AG04449 (cell line): ENCODE results near the gene SLX4IP.

Source experiments
- CTCF ChIA-PET: fragments of 350-600 bp; formaldehyde crosslinking; extraction: SDS; loops from one replicate; lab custom pipeline; 2021; ENCODE audit warnings: antibody characterized with exemption; lab: Yijun Ruan, JAX
- POLR2A ChIA-PET: fragments of 400-600, 350-600 bp; formaldehyde crosslinking; extraction: SDS; loops from one replicate; lab custom pipeline; 2020; ENCODE audit warnings: antibody characterized with exemption, inconsistent platforms; lab: Yijun Ruan, JAX
- DNase-seq: peaks from one replicate; pipeline ENCODE4 v3.0.0-alpha.2; 2010; ENCODE audit warnings: low read depth, low spot score
- H3K4me3 ChIP-seq: 2 replicates; pipeline ENCODE4 v1.5.1; 2011; ENCODE audit warnings: low read depth, mild to moderate bottlenecking, control low read depth, low read length
- TF ChIP-seq, protein P1 (sequence below): IDR thresholded peaks from one replicate; pipeline ENCODE4 v1.5.1; 2011; ENCODE audit warnings: mild to moderate bottlenecking, moderate library complexity, low read length, control low read depth, inconsistent platforms; ENCODE audit not compliant: insufficient read depth; ENCODE audit errors: missing control alignments

The SLX4IP gene

DNA sequence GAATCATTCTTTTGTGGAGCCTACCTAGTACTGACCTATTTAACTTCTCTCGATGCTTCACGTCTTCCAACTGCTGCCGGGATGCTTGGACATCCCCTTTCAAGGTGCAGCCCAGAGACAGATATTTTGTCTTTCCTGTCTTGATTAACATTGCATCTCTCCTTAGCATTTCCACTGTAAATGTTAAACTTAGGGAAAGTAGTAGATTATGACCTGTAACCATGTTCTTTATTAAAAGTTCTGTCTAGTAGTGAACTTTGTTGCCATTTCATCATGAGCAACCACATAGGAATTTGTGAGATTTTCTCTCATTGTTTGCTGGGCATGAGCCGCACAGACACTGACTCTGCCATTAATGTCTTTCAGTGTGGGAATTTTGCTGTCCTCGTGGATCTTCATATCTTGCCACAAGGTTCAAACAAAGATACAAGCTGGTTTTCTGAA lies 120.8 kb downstream of the SLX4IP start:
- POLR2A ChIA-PET: no interaction called here
- H3K4me3 ChIP-seq: no peak overlapping the region
- DNase-seq: no peak
- CTCF ChIA-PET: interaction anchor here (0.6 to 3.8 kb wide), 10 partner anchors 9 to 987 kb away, joined by 3 to 18 read pairs (median 4); no protein-coding TSS in a partner anchor
- TF ChIP-seq, protein P1, sequence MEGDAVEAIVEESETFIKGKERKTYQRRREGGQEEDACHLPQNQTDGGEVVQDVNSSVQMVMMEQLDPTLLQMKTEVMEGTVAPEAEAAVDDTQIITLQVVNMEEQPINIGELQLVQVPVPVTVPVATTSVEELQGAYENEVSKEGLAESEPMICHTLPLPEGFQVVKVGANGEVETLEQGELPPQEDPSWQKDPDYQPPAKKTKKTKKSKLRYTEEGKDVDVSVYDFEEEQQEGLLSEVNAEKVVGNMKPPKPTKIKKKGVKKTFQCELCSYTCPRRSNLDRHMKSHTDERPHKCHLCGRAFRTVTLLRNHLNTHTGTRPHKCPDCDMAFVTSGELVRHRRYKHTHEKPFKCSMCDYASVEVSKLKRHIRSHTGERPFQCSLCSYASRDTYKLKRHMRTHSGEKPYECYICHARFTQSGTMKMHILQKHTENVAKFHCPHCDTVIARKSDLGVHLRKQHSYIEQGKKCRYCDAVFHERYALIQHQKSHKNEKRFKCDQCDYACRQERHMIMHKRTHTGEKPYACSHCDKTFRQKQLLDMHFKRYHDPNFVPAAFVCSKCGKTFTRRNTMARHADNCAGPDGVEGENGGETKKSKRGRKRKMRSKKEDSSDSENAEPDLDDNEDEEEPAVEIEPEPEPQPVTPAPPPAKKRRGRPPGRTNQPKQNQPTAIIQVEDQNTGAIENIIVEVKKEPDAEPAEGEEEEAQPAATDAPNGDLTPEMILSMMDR: no peak

DNA sequence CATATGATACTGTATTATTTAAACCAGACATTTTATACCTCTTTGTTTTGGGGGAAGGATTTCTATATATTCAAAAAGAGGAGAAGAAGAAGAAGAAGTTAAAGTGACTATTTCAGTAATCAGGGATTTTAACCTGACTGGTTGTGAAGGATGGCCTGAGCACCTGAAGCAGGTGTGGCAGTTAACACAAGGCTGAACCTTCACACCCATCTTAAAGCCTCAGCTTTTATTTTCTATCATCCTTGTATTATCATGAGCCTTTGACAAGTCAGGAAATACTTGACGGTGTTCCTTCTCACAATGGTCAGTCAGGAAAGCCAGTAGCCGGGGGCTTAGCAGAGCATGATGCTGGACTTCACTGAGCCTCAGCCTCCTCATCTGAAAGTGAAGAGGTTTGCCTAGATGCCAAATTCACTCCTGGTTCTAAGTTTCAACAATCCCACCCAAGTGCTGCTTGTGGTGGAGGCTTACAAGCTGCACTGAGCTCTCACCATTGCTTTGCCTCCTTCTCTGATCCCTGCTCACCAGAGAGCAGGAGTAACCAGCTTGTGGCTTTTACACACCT lies 121.5 kb downstream of the SLX4IP start:
- DNase-seq: no peak
- TF ChIP-seq, protein P1: no peak
- H3K4me3 ChIP-seq: no peak overlapping the region
- CTCF ChIA-PET: interaction anchor here (0.6 to 3.8 kb wide), 11 partner anchors 9 to 987 kb away, joined by 3 to 18 read pairs (median 3); no protein-coding TSS in a partner anchor
- POLR2A ChIA-PET: no interaction called here

DNA sequence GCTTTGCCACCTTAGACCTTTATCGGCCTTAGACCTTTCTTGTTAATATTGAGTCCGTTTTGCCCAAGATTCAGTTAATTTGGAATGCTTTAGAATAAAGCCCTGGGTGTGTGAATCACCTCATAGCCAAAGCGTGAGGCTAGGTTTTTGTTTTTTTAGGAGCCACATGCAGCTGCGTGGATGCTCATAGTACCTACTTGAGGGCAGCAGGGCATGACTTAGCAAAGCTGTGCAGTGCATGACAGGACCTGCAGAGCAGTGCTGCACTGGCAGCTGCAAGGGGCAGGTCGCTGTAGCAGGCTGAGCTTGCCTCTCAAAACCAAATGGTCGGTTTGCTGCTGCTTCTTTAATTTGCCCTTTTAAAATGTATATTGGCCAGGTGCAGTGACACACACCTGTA lies 122.6 kb downstream of the SLX4IP start:
- no peak for DNase-seq
- TF ChIP-seq, protein P1: no peak
- ChIA-PET POLR2A (no interaction called here), CTCF (interaction anchor here (0.9 to 3.8 kb wide), 10 partner anchors 10 to 986 kb away, joined by 3 to 18 read pairs (median 4); partner anchors contain the start of gene JAG1)
- no peak overlapping the region for H3K4me3 ChIP-seq

DNA sequence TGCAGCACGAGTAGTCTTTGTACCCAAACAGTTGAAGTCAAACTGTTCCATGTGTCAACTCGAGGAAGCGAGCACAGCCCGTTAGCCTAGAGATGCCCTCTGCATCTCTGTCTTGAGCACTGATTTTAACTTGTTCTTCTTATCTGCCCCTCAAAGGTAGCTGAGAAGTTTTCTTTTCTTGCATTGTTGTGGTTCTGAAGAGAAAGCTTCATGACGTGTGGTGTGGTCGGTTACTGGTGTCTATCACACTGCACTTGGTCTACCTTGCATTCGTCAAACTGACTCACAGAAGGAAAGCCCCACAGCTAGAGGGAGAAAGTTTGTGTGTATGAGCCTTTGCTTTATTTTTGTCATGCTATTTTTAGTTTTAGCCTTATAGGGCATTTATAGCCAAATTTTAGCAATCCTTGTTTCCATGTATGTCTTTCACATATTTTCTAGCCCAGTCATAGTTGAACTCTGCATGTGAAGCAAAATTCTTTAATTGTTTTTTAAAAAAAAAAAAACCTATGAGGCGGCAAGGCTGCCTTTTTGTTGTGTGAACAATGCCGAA lies 123.6 kb downstream of the SLX4IP start:
- peak; percentile 95 for DNase-seq
- peak overlapping the region; percentile 0 for H3K4me3 ChIP-seq
- POLR2A ChIA-PET: interaction anchor here (0.5 to 0.7 kb wide), 4 partner anchors 115 to 962 kb away, joined by 3 to 4 read pairs (median 4); partner anchors contain the start of gene JAG1
- TF ChIP-seq, protein P1: peak; percentile 22
- CTCF ChIA-PET: interaction anchor here (0.7 to 3.1 kb wide), 14 partner anchors 9 to 984 kb away, joined by 3 to 17 read pairs (median 3); partner anchors contain the start of gene JAG1

DNA sequence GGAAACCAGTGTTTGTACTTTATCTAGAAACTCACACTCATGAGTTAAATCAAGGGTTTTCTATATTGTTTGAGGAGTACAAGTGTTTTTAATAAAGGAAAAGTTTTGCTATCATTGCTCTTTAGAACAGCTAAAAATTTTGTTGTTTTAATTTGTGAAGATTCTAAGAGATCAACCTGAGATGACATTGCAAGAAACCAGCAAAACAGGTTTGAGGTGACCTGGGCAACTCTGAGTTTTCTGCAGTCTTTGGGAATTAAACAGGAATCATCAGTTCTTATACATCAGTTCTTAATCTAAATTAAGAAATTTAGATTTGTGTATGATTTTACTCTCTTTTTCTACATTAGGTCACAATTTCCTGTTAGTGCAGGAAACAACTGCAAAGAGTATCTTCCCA lies 124.2 kb downstream of the SLX4IP start:
- POLR2A ChIA-PET: no interaction called here
- TF ChIP-seq, protein P1: no peak
- DNase-seq: no peak
- H3K4me3 ChIP-seq: no peak overlapping the region
- CTCF ChIA-PET: interaction anchor here (1.1 to 3.1 kb wide), 6 partner anchors 13 to 984 kb away, joined by 3 to 17 read pairs (median 3); partner anchors contain the start of gene JAG1

DNA sequence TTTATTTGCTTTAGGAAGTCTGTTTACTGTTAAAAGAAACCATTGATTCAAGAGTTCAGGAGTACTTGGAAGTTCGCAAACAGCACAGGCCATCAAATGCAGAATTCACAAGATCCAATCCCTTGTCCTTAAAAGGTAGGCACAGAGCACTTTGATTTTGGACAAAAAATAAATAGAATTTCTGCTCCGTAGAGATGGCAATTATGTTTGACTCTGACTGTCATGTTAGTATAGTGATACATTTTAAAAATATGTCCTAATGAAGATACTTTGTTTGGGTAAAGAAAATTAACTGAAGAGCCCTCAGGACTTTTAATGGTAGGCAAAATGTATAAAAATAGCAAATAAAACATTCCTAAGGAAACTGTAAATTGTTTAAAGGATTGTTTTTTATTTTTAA lies 125.6 kb downstream of the SLX4IP start:
- no peak for DNase-seq
- ChIA-PET CTCF (interaction anchor here (1.0 to 1.2 kb wide), 2 partner anchors 9 to 110 kb away, joined by 3 read pairs; no protein-coding TSS in a partner anchor), POLR2A (no interaction called here)
- H3K4me3 ChIP-seq: no peak overlapping the region
- TF ChIP-seq, protein P1: no peak
